Upper lobe of left lung (tissue), 6 donors: Measurements from ENCODE around the gene GZF1. TPM values are rescaled to one million over a fixed set of nuclear protein-coding genes. Genes with fewer than 3 reads are reported as not detected.

ENCODE experiments used
- ATAC-seq, 2 donors: fragments of 200-7000 bp; cut with Tn5 transposase; one replicate each; pipeline ENCODE4 v1.9.1; 2022; ENCODE audit warnings: mild to moderate bottlenecking in 2 of 2, moderate library complexity in 2 of 2; ENCODE audit not compliant: low FRiP score in 2 of 2
- DNase-seq, 2 donors: peaks; one replicate each; pipeline ENCODE4 v3.0.0-alpha.2; 2019 to 2020
- H3K27ac ChIP-seq, 4 donors: fragments of 200-600 bp; sonication (generic); one replicate each; pipeline ENCODE4 v1.5.1; 2016 to 2019
- H3K27me3 ChIP-seq, 4 donors: fragments of 200-600 bp; sonication (generic); one replicate each; pipeline ENCODE4 v1.5.1; 2017 to 2019
- H3K36me3 ChIP-seq, 4 donors: fragments of 200-600 bp; sonication (generic); one replicate each; pipeline ENCODE4 v1.5.1; 2016 to 2019
- H3K4me1 ChIP-seq, 4 donors: fragments of 200-600 bp; sonication (generic); one replicate each; pipeline ENCODE4 v1.5.1; 2018 to 2019
- H3K4me3 ChIP-seq, 4 donors: fragments of 200-600 bp; sonication (generic); one replicate each; pipeline ENCODE4 v1.5.1; 2017 to 2019; ENCODE audit warnings: mild to moderate bottlenecking in 2 of 4, moderate library complexity in 1 of 4
- H3K9me3 ChIP-seq, 4 donors: fragments of 200-600 bp; sonication (generic); one replicate each; pipeline ENCODE4 v1.5.1; 2018 to 2019
- CTCF ChIP-seq, 6 experiments: fragments of 450-650 bp in 4 of 6; fragments of 200-600 bp in 2 of 6; sonication (generic) in 2 of 6; IDR thresholded peaks; one replicate each; pipeline ENCODE4 v1.5.1; 2016 to 2019; ENCODE audit warnings: antibody characterized with exemption in 6 of 6
- EP300 ChIP-seq, 4 donors: sonication (generic); formaldehyde crosslinking; IDR thresholded peaks; one replicate each; pipeline ENCODE4 v1.5.1; 2017; ENCODE audit warnings: antibody characterized with exemption in 4 of 4, control low read depth in 2 of 4
- POLR2A ChIP-seq, 4 donors: fragments of 450-650 bp; IDR thresholded peaks; one replicate each; pipeline ENCODE4 v1.5.1; 2016 to 2017; ENCODE audit warnings: antibody characterized with exemption in 4 of 4, mild to moderate bottlenecking in 2 of 4
- POLR2AphosphoS5 ChIP-seq, 2 donors: sonication (generic); formaldehyde crosslinking; IDR thresholded peaks; one replicate each; pipeline ENCODE4 v1.5.1; 2017; ENCODE audit warnings: antibody characterized with exemption in 2 of 2
- WGBS, 2 donors: methylation state at CpG; one replicate each; pipeline ENCODE4 v1.1.5; 2017 to 2018; 5-methylcytosine and 5-hydroxymethylcytosine counted together
- total RNA-seq, 6 donors: library from RNA; depleted of rRNA in 4 of 6; stranded (reverse); fragments of >200 nt in 4 of 6; gene quantifications; one replicate each; pipeline versions ENCODE4 v1.1.0 to v1.2.1, GENCODE V29; 2016 to 2021
- donor health status: DM: no; HTN: no; CAD: no; lungs with moderate emphysema.
- donor health status: DM: no; HTN: yes; CAD: no; lungs with severe emphysema.

Gene GZF1
- total RNA-seq, 6 donors from 2014 or later, result 14.1 to 32.5 (median 25.6) TPM

- DNase-seq (peak in 1 of 2 donors; percentile 30), ATAC-seq (no peak)
- TF ChIP-seq POLR2AphosphoS5 (IDR thresholded peaks at IDR 0.05) (no peak), EP300 (IDR thresholded peaks at IDR 0.05) (no peak), CTCF (IDR thresholded peaks at IDR 0.05) (no peak), POLR2A (IDR thresholded peaks at IDR 0.05) (no peak)
- Histone ChIP-seq H3K9me3 (no peaks in the 10 kb centered on the region), H3K4me1 (no peaks in the 10 kb centered on the region), H3K27ac (no peak overlapping the region), H3K27me3 (no peaks in the 10 kb centered on the region), H3K36me3 (no peaks in the 10 kb centered on the region), H3K4me3 (no peak overlapping the region)
- 96 to 97% methylated on average over 3 to 8 of the region's 8 CpGs for WGBS, 2 donors
Measured at GRCh38 chr20:23326774-23327173, 35.2 kb upstream of the GZF1 start.

GRCh38 chr20:23327617-23328333 lies 34.2 kb upstream of the GZF1 start:
- DNase-seq (peak in 1 of 2 donors; percentile 32), ATAC-seq (no peak)
- Histone ChIP-seq H3K4me3 (no peak overlapping the region), H3K36me3 (no peaks in the 10 kb centered on the region), H3K27me3 (no peaks in the 10 kb centered on the region), H3K27ac (no peak overlapping the region), H3K9me3 (no peaks in the 10 kb centered on the region), H3K4me1 (no peaks in the 10 kb centered on the region)
- WGBS, 2 donors, result 91 to 96% methylated on average over 13 to 15 of the region's 15 CpGs
- no peak for TF ChIP-seq EP300 (IDR thresholded peaks at IDR 0.05)
- no peak for TF ChIP-seq POLR2A (IDR thresholded peaks at IDR 0.05)
- no peak for TF ChIP-seq POLR2AphosphoS5 (IDR thresholded peaks at IDR 0.05)
- TF ChIP-seq CTCF (IDR thresholded peaks at IDR 0.05), result no peak

DNA sequence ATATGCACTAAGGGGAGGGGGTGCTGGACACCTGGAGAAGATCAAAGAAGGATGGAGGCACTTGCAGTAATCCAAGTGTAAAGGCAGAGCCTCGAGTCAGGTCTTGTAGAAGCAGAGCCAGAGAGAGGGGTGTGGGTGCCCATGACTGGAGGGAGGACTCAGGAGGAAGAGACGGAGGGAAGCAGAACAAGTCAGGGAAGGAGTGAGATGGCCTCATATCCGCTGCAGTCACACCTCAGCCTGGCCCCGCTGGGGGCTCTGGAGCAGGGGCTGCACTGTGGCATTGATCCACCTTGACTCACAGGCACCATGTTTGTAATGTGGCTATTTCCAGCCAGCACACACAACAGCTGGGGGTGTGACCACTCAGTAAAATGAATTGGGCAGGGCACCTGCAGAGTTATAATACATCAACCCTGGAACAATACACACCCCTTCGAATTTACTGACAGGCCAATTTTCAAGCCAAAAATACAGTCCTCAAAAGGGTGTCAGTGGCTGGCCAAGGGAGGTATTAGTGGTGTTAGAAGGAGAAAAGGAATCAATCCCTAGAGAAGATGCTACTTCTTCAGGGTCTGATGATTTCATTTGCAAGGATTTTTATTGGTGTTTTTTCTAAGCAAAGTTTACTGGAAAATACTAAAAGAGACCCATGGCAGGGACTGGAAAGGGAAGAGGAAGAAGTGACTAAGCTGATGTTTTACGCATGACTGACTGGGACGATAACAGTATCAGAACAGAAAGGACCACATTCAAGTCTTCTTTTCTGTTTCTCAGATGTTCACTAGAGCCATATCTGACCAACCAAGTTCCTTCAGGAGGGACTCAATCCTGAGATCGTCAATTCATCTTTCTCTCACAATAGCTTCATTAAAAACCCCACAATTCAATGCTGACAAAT lies 30.3 kb upstream of the GZF1 start:
- TF ChIP-seq EP300 (IDR thresholded peaks at IDR 0.05) (no peak), CTCF (IDR thresholded peaks at IDR 0.05) (no peak), POLR2AphosphoS5 (IDR thresholded peaks at IDR 0.05) (no peak), POLR2A (IDR thresholded peaks at IDR 0.05) (no peak)
- no peaks in the 10 kb centered on the region for H3K36me3 ChIP-seq
- ATAC-seq (peak in 1 of 2 donors; percentile 18), DNase-seq (peak in 1 of 2 donors; percentile 50)
- peaks cover 0 to 3% (median 0%) of the 10 kb centered on the region in 4 donors for H3K4me1 ChIP-seq
- H3K4me3 ChIP-seq, result no peak overlapping the region
- no peak overlapping the region for H3K27ac ChIP-seq
- H3K27me3 ChIP-seq, result no peaks in the 10 kb centered on the region
- H3K9me3 ChIP-seq, result no peaks in the 10 kb centered on the region
- 75 to 79% methylated on average over 8 of the region's 8 CpGs for WGBS, 2 donors

DNA sequence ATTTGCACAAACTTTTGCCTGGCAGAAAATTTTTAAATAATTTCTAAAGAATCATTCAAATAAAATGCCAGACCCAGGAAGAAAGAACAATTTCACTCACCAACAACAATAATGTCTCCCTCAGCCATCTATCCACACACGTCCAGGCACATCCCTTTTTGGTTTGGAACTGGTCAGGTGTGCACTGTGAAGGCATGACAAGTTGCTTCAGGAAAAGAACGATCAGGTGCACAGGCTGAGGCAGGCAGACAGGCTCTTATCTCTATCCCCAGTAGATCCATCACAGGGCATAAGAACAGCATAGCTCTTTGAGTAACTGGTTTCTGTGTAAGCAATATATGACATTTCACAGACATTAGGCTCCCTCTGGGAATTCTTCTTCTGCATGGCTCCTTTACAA lies 29.5 kb upstream of the GZF1 start:
- Histone ChIP-seq H3K4me3 (no peak overlapping the region), H3K36me3 (no peaks in the 10 kb centered on the region), H3K4me1 (peaks cover 0 to 3% (median 0%) of the 10 kb centered on the region in 4 donors), H3K27ac (no peak overlapping the region), H3K9me3 (no peaks in the 10 kb centered on the region), H3K27me3 (no peaks in the 10 kb centered on the region)
- TF ChIP-seq EP300 (IDR thresholded peaks at IDR 0.05), result no peak
- no peak for TF ChIP-seq POLR2A (IDR thresholded peaks at IDR 0.05)
- TF ChIP-seq CTCF (IDR thresholded peaks at IDR 0.05), result no peak
- TF ChIP-seq POLR2AphosphoS5 (IDR thresholded peaks at IDR 0.05), result no peak
- ATAC-seq (no peak), DNase-seq (no peak)
- WGBS, 2 donors, result 65 to 69% methylated on average over 2 of the region's 2 CpGs
